GM12878 (cell line): ENCODE measurements around the gene STRBP.

Experiments
- MTA3 ChIP-seq: IDR thresholded peaks from 2 replicates; pipeline ENCODE4 v1.6.1; 2012; ENCODE audit warnings: low read length, inconsistent platforms, borderline replicate concordance
- PKNOX1 ChIP-seq: fragments of 450-650 bp; IDR thresholded peaks from 2 replicates; pipeline ENCODE4 v1.6.1; 2016; ENCODE audit warnings: mild to moderate bottlenecking

DNA sequence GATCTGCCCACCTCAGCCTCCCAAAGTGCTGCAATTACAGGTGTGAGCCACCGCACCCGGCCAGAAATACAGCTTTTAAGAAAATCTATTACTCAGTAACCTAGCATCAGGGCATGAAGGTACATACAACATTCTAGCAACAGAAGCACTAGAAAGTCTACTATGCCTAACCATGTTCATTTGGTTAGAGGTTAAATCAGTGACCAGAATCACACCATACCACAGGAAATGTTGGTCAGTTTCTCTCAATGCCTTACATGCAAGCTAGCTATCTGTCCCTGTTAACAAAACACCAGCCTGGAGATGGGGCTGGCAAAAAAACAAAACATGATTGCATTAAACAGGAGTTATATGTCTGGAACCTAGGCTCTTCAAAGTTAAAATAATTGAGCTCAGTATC is 104.1 kb downstream of the STRBP start:
- no peak for TF ChIP-seq MTA3
- no peak for TF ChIP-seq PKNOX1
